GM12878 (cell line): ENCODE measurements around the gene SMARCC2. TPM values are rescaled to one million over a fixed set of nuclear protein-coding genes. Genes with fewer than 3 reads are reported as not detected.
A peak's percentile ranks its signal among the peaks of the same experiment; 100 is the strongest.

Source experiments
- CTCF ChIP-seq, 3 experiments: IDR thresholded peaks in 2 of 3; conservative IDR thresholded peaks in 1 of 3; 2 replicates each; pipeline ENCODE4 v1.5.1; 2011; ENCODE audit warnings: low read depth in 3 of 3, low read length in 3 of 3, mild to moderate bottlenecking in 3 of 3, control low read depth in 2 of 3, moderate library complexity in 2 of 3, inconsistent platforms in 1 of 3, mixed read lengths in 1 of 3; ENCODE audit not compliant: control insufficient read depth in 2 of 3, insufficient read depth in 1 of 3; ENCODE audit errors: extremely low read depth in 1 of 3
- HDGF ChIP-seq: fragments of 450-650 bp; IDR thresholded peaks from 2 replicates; pipeline ENCODE4 v1.6.1; 2016; ENCODE audit warnings: antibody characterized with exemption
- POLR2AphosphoS2 ChIP-seq: IDR thresholded peaks from 2 replicates; pipeline ENCODE4 v1.6.1; 2011; ENCODE audit warnings: low read depth, mild to moderate bottlenecking, low read length, improper control_type of control experiment, moderate library complexity
- RAD21 ChIP-seq: IDR thresholded peaks from 2 replicates; pipeline ENCODE4 v1.6.1; 2011; ENCODE audit warnings: mild to moderate bottlenecking, low read depth, low read length, moderate library complexity; ENCODE audit not compliant: insufficient read depth
- RBBP5 ChIP-seq: fragments of 200-600 bp; sonication (generic); conservative IDR thresholded peaks from 2 replicates; pipeline ENCODE4 v1.6.1; 2016
- RCOR1 ChIP-seq: conservative IDR thresholded peaks from 2 replicates; pipeline ENCODE4 v1.6.1; 2012; ENCODE audit warnings: low read depth, low read length, improper control_type of control experiment
- SMC3 ChIP-seq: IDR thresholded peaks from 2 replicates; pipeline ENCODE4 v1.6.1; 2011; ENCODE audit warnings: low read length, improper control_type of control experiment, borderline replicate concordance
- WRNIP1 ChIP-seq: IDR thresholded peaks from 2 replicates; pipeline ENCODE4 v1.6.1; 2011; ENCODE audit warnings: low read depth, low read length, improper control_type of control experiment, borderline replicate concordance
- ZNF687 ChIP-seq: fragments of 450-650 bp; IDR thresholded peaks from 2 replicates; pipeline ENCODE4 v1.6.1; 2017; ENCODE audit warnings: mild to moderate bottlenecking, moderate library complexity
- polyA plus RNA-seq, 11 experiments: library from polyadenylated mRNA; depleted of rRNA in 4 of 11; unstranded in 6 of 11; stranded (reverse) in 5 of 11; fragments of >200 nt; fragmentation: Nextera tagmentation in 4 of 11; fragmentation: Illumina TruSeq in 1 of 11; extraction: Ambion mirVana in 4 of 11; extraction: Trizol in 1 of 11; gene quantifications; 1 replicate in 1 of 11; 2 replicates in 10 of 11; pipeline versions ENCODE4 v1.2.1 to v1.2.3, GENCODE V29; 2011 to 2016; ENCODE audit warnings: inconsistent platforms in 2 of 11, missing spikeins in 2 of 11, low read depth in 1 of 11
- total RNA-seq, 4 experiments: library from RNA; depleted of rRNA in 3 of 4; stranded (reverse); fragments of >200 nt in 3 of 4; fragmentation: Illumina TruSeq in 1 of 4; extraction: Trizol in 1 of 4; gene quantifications; 2 replicates each; pipeline versions ENCODE4 v1.2.1 to v1.2.3, GENCODE V29; 2013 to 2021

Gene SMARCC2
- total and polyA plus RNA-seq, 10 of the 15 experiments (the other 5 are each of a cell fraction or from before 2014, with no cell fraction given), result 13.6 to 71.2 (median 42.3) TPM

GRCh38 chr12:56206452-56207166, 17.3 kb upstream of the SMARCC2 start (continued):
- no peak for TF ChIP-seq ZNF687
- TF ChIP-seq SMC3, result peak; percentile 62
- 0 out of 2 replicates have a peak, but pooled peaks have one; percentile 24 for TF ChIP-seq HDGF
- no peak for TF ChIP-seq WRNIP1
- no peak for TF ChIP-seq RBBP5
- TF ChIP-seq RCOR1, result no peak
- TF ChIP-seq CTCF (IDR thresholded peaks at IDR 0.05 in 2 of 3, conservative IDR thresholded peaks at IDR 0.05 in 1 of 3; ENCODE audit: control insufficient read depth in 2 of 3, extremely low read depth in 1 of 3, insufficient read depth in 1 of 3, low read depth in 3 of 3, low read length in 3 of 3), result peak; percentile 67 to 79 (median 75)
- peak; percentile 45 for TF ChIP-seq RAD21
- TF ChIP-seq POLR2AphosphoS2, result no peak
